Esophagus muscularis mucosa (tissue), 4 donors: ENCODE measurements around the gene NANOS3. TPM values are rescaled to one million over a fixed set of nuclear protein-coding genes. Genes with fewer than 3 reads are reported as not detected.

Experiments
- DNase-seq: peaks from one replicate; pipeline ENCODE4 v3.0.0-alpha.2; 2017; ENCODE audit errors: extremely low spot score
- H3K27ac ChIP-seq, 4 donors: fragments of 200-600 bp; sonication (generic); replicated peaks in 1 of 4; 1 replicate in 3 of 4; 2 replicates in 1 of 4; pipeline ENCODE4 v1.5.1; 2016 to 2019; ENCODE audit warnings: mild to moderate bottlenecking in 1 of 4
- H3K27me3 ChIP-seq, 4 donors: fragments of 200-600 bp; sonication (generic); one replicate each; pipeline versions ENCODE4 v1.5.1 to v1.6.0; 2016 to 2019
- H3K36me3 ChIP-seq, 4 donors: fragments of 200-600 bp; sonication (generic); one replicate each; pipeline ENCODE4 v1.5.1; 2016 to 2019
- H3K4me1 ChIP-seq, 4 donors: fragments of 200-600 bp; sonication (generic); one replicate each; pipeline ENCODE4 v1.5.1; 2016 to 2019
- H3K4me3 ChIP-seq, 4 donors: fragments of 200-600 bp; sonication (generic); 1 replicate in 2 of 4; 2 replicates in 2 of 4; pipeline ENCODE4 v1.5.1; 2016 to 2019; ENCODE audit warnings: mild to moderate bottlenecking in 4 of 4, moderate library complexity in 1 of 4
- H3K9me3 ChIP-seq, 4 donors: fragments of 200-600 bp; sonication (generic); 1 replicate in 3 of 4; 2 replicates in 1 of 4; pipeline ENCODE4 v1.5.1; 2016 to 2019
- CTCF ChIP-seq, 3 experiments: fragments of 200-600 bp in 2 of 3; fragments of 450-650 bp in 1 of 3; sonication (generic) in 2 of 3; IDR thresholded peaks; one replicate each; pipeline ENCODE4 v1.5.1; 2017 to 2019; ENCODE audit warnings: antibody characterized with exemption in 3 of 3, mild to moderate bottlenecking in 2 of 3, moderate library complexity in 1 of 3
- EP300 ChIP-seq: sonication (generic); formaldehyde crosslinking; IDR thresholded peaks from one replicate; pipeline ENCODE4 v1.6.1; 2017; ENCODE audit warnings: antibody characterized with exemption
- POLR2A ChIP-seq: fragments of 450-650 bp; IDR thresholded peaks from one replicate; pipeline ENCODE4 v1.6.1; 2017; ENCODE audit warnings: antibody characterized with exemption, moderate library complexity, mild to moderate bottlenecking, low read depth
- POLR2AphosphoS5 ChIP-seq, 2 donors: sonication (generic); formaldehyde crosslinking; IDR thresholded peaks; one replicate each; pipeline ENCODE4 v1.6.1; 2017; ENCODE audit warnings: antibody characterized with exemption in 2 of 2
- WGBS: methylation state at CpG from one replicate; pipeline ENCODE4 v1.1.5; 2018; 5-methylcytosine and 5-hydroxymethylcytosine counted together
- intact Hi-C: fragments of 100-400 bp; cut with DNase I; formaldehyde crosslinking; loops from one replicate; pipeline ENCODE4 v1.15.1; 2023
- total RNA-seq, 4 donors: library from RNA; depleted of rRNA; stranded (reverse); fragments of >200 nt; gene quantifications; one replicate each; pipeline versions ENCODE4 v1.1.0 to v1.2.1, GENCODE V29; 2016

NANOS3 gene
- total RNA-seq, 4 donors from 2014 or later, result not detected

DNA sequence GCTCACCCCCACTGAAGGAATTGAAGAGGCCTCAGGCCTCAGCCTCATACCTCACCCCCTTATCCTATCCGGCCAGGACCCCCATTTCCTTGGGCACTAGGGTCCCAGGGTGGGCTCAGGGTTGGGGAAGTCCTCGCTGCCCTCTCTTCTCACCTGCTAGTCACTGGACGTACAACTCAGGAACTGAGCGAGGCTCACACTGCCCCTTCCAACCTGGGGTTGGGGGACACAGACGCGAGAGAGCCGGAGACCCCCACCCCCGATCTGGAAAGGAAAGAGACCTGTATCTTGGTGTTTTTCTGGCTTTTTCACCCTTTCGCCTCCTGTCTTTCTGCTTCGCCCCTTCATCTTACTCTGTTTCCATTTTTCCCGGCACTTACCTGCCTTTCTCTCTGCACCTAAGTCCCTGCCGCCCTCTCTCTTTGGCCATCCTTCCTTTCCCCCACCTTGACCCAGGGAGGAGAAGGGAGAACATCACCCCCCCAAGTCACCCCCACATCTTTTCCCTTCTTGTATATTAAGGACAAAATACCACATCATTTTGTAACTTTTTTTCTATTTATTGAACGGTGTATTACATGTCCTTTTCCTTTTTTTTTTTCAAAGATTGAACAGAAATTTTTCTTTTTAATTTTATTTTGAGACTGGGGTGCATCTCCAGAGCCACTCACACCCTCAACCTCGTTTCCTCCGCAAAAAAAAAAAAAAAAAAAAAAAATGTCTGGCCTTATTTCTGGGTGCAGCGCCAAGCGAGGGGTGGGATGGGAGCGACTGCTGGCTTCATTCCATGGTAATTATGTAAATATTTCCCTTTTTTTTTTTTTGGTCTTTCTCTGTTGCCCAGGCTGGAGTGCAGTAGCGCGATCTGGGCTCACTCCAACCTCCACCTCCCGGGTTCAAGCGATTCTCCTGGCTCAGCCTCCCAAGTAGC is 45.1 kb upstream of the NANOS3 start:
- 70% methylated on average over 21 of the region's 22 CpGs for WGBS
- no peak overlapping the region for H3K4me3 ChIP-seq
- peak overlapping the region; percentile 99 to 100 (median 100) for H3K27ac ChIP-seq
- no peak for TF ChIP-seq POLR2A
- no peak for TF ChIP-seq CTCF (IDR thresholded peaks at IDR 0.05)
- TF ChIP-seq POLR2AphosphoS5 (IDR thresholded peaks at IDR 0.05), result no peak
- no peak for TF ChIP-seq EP300
- H3K36me3 ChIP-seq, result peaks cover 22 to 67% (median 55%) of the 10 kb centered on the region in 4 donors
- DNase-seq, result no peak
- H3K27me3 ChIP-seq, result no peaks in the 10 kb centered on the region
- H3K9me3 ChIP-seq, result no peaks in the 10 kb centered on the region
- intact Hi-C loops, result loop anchor here (5.0 kb wide), 1 partner anchor 35 kb away; the partner anchor contains the start of gene ZSWIM4
- H3K4me1 ChIP-seq, result peaks cover 37 to 56% (median 47%) of the 10 kb centered on the region in 4 donors

DNA sequence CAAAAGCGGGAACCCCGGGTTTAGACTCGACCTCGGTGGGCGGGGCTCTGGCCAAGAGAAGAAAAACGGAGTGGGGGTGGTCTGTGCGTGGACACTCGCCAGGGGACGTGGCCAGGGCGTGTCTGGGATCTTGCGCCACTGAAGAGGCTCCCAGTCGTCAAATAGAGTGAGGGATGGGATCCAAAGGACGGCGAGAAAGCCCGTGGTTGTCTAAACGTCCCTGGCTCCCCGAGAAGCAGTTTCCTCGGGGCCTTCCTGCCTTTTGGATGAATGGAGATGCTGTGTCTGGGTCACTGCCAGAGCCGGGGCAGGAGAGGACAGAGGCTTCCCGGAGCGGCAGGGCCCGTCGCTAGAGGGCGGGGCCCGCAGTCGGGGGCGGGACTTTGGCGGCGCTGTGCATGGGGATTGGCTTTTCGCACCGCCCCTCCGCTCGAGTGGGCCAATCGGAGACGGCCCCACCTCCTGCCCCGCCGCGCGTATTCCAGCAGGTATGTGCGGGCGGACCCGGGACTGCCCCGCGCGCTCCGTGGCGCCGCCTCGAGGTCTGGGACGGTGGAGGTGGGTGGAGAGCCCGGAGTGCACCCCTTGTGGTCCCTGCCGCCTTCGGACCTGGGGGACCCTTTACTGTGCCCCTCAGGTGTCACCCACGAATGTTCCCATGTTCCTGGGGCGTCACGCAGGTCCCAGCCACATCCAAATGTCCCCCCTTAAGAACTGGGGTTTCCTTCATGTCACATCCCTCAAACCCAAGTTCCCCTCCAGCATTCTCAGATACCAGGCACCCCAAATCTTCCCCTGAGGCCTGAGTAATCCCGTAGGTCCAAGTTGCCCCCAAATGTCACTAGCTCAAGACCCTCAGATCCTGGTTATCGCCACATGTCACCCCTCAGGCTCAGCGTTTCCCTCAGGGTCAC is 43.3 kb upstream of the NANOS3 start:
- Histone ChIP-seq H3K4me1 (peaks cover 54 to 73% (median 65%) of the 10 kb centered on the region in 4 donors), H3K27ac (peak overlapping the region; percentile 99 to 100 (median 100)), H3K27me3 (no peaks in the 10 kb centered on the region), H3K9me3 (no peaks in the 10 kb centered on the region), H3K4me3 (peak overlapping the region; percentile 21 to 40 (median 26)), H3K36me3 (peaks cover 22 to 68% (median 56%) of the 10 kb centered on the region in 4 donors)
- 22% methylated on average over 18 of the region's 59 CpGs for WGBS
- TF ChIP-seq CTCF (IDR thresholded peaks at IDR 0.05) (peak; percentile 45 to 66 (median 60)), POLR2AphosphoS5 (IDR thresholded peaks at IDR 0.05) (peak; percentile 72 to 79), EP300 (no peak)
- intact Hi-C loops, result loop anchor here (5.0 kb wide), 1 partner anchor 36 kb away; the partner anchor contains the start of gene ZSWIM4
- DNase-seq, result peak; percentile 98

GRCh38 chr19:13834244-13835069 is 42.5 kb upstream of the NANOS3 start:
- H3K9me3 ChIP-seq, result no peaks in the 10 kb centered on the region
- H3K4me1 ChIP-seq, result peaks cover 59 to 82% (median 72%) of the 10 kb centered on the region in 4 donors
- DNase-seq, result no peak
- WGBS, result 60% methylated on average over 14 of the region's 14 CpGs
- TF ChIP-seq CTCF (IDR thresholded peaks at IDR 0.05) (no peak), POLR2AphosphoS5 (IDR thresholded peaks at IDR 0.05) (no peak), EP300 (no peak), POLR2A (no peak)
- no peaks in the 10 kb centered on the region for H3K27me3 ChIP-seq
- H3K4me3 ChIP-seq, result peak overlapping the region in 1 of 4 donors; percentile 21
- intact Hi-C loops, result loop anchor here (5.0 kb wide), 1 partner anchor 37 kb away; the partner anchor contains the start of gene ZSWIM4
- H3K27ac ChIP-seq, result peak overlapping the region; percentile 99 to 100 (median 100)
- H3K36me3 ChIP-seq, result peaks cover 22 to 69% (median 53%) of the 10 kb centered on the region in 4 donors
